ENCODE results near the gene ZBTB5. TPM values are rescaled to one million over a fixed set of nuclear protein-coding genes. Genes with fewer than 3 reads are reported as not detected.

The ZBTB5 gene
- total and polyA plus RNA-seq, 9 of the 15 experiments (the other 6 are each of a cell fraction or from before 2014, with no cell fraction given): 2.3 to 43.2 (median 15.5) TPM

DNA sequence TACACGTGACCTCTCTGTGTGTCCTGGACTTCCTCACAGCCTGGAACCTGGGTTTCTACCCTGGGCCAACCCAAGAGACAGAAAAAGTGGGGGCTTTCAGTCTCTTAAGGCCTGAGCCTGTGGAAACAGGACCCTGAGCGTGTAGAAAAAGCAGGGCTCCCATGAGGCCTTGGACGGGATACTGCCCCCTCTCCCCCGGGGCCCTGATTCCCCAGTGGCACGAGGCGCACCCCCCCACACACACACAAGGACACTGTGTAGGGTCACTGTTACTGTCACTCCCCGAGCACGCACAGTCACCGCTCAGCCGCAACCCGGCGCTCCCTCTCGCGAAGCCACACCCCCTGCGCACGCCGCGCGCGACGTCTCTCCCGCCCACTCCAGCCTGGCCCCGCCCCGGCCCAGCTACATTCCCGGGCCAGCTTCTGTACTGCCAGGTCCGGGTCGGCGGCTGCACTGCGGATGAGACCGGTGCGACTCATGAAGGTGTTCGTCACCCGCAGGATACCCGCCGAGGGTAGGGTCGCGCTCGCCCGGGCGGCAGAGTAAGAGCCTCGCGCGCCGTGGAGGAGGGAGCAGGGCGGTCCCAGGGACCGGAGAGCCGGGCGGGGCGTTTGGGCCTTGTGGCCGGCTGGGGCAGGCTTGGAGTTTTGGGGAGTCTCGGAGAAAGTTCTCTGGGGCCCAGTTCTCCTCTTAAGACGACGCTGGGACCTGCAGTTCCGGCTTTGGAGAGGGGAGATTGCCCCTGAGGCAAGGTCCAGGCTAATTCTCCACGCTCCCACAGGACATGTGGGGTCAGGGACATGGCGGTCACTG lies 42.8 kb downstream of the ZBTB5 start, which contains the start of gene GRHPR (continued):
- no peak for TF ChIP-seq IFI16 (CRISPR knock-in tag; IDR thresholded peaks at IDR 0.05)
- peak; percentile 76 to 82; a peak in 3 of 4 replicates for TF ChIP-seq FOXK2 (conservative IDR thresholded peaks at IDR 0.05 in 1 of 2, IDR thresholded peaks at IDR 0.05 in 1 of 2; ENCODE audit: low read depth in 2 of 2)
- no peak for TF ChIP-seq SRSF7 (optimal IDR thresholded peaks at IDR 0.05; ENCODE audit: low read depth, low read length)
- TF ChIP-seq ZNF76 (CRISPR knock-in tag; IDR thresholded peaks at IDR 0.05; ENCODE audit: borderline replicate concordance): no peak; the same call in 1 of the 2 replicates
- no peak for TF ChIP-seq ZNF121 (CRISPR knock-in tag; conservative IDR thresholded peaks at IDR 0.05)
- no peak for TF ChIP-seq ZBTB34 (CRISPR knock-in tag; IDR thresholded peaks at IDR 0.05)
- TF ChIP-seq SMAD3 (CRISPR knock-in tag; conservative IDR thresholded peaks at IDR 0.05): 0 out of 2 replicates have a peak, but pooled peaks have one; percentile 22
- peak; percentile 97 for TF ChIP-seq ZBTB2 (IDR thresholded peaks at IDR 0.05)
- peak; percentile 77; the same call in 1 of the 2 replicates for TF ChIP-seq NKRF (IDR thresholded peaks at IDR 0.05; ENCODE audit: borderline replicate concordance)
- 0 out of 2 replicates have a peak, but pooled peaks have one; percentile 18 for TF ChIP-seq NR1H2 (CRISPR knock-in tag; IDR thresholded peaks at IDR 0.05)
- TF ChIP-seq GTF2A2 (tag; IDR thresholded peaks at IDR 0.05): no peak
- TF ChIP-seq ETV5 (CRISPR knock-in tag; IDR thresholded peaks at IDR 0.05; ENCODE audit: low read depth): 0 out of 2 replicates have a peak, but pooled peaks have one; percentile 28
- no peak for TF ChIP-seq ZBTB8A (IDR thresholded peaks at IDR 0.05; ENCODE audit: partially characterized antibody)
- peak; percentile 71 for TF ChIP-seq RBBP5 (IDR thresholded peaks at IDR 0.05; ENCODE audit: borderline replicate concordance, insufficient read depth, low read length, poor library complexity, severe bottlenecking)
- TF ChIP-seq TCF3 (CRISPR knock-in tag; IDR thresholded peaks at IDR 0.05): peak; percentile 18; the same call in 1 of the 2 replicates
- TF ChIP-seq MNT (conservative IDR thresholded peaks at IDR 0.05): peak; percentile 94 to 97
- peak; percentile 94 for TF ChIP-seq ATF6 (CRISPR knock-in tag; IDR thresholded peaks at IDR 0.05)
- TF ChIP-seq SMAD1 (IDR thresholded peaks at IDR 0.05; ENCODE audit: low read depth, low read length, partially characterized antibody): no peak

Measured in K562 (cell line).